CD4-positive, alpha-beta T cell (primary cell): ENCODE data around the gene TRERF1. TPM values are rescaled to one million over a fixed set of nuclear protein-coding genes. Genes with fewer than 3 reads are reported as not detected.

Experiments
- ATAC-seq: fragments of 200-7000 bp; cut with Tn5 transposase; one replicate; pipeline ENCODE4 v1.10.0; 2022; ENCODE audit warnings: mild to moderate bottlenecking; ENCODE audit not compliant: poor library complexity
- CTCF ChIA-PET: fragments of 350-600 bp; sonication (Branson Sonifier 250); formaldehyde crosslinking; loops from one replicate; lab custom pipeline; 2021; ENCODE audit warnings: antibody characterized with exemption, inconsistent platforms; lab: Charles Lee
- POLR2A ChIA-PET: fragments of 350-600 bp; sonication (Branson Sonifier 250); formaldehyde crosslinking; loops from one replicate; lab custom pipeline; 2021; ENCODE audit warnings: antibody characterized with exemption, inconsistent platforms; lab: Charles Lee
- DNase-seq, 14 experiments: peaks; one replicate each; pipeline ENCODE4 v3.0.0-alpha.2; 2013 to 2020; ENCODE audit warnings: mixed read lengths in 2 of 14
- H3K27ac ChIP-seq, 2 donors: one replicate each; pipeline versions ENCODE4 v1.5.1 to v1.7.0; 2013; ENCODE audit warnings: low read length in 2 of 2, low read depth in 1 of 2, mild to moderate bottlenecking in 1 of 2
- H3K27me3 ChIP-seq, 2 experiments: 1 replicate in 1 of 2; 2 replicates in 1 of 2; pipeline versions ENCODE4 v1.6.1 to v1.7.0; 2013; ENCODE audit warnings: low read length in 2 of 2, control low read depth in 1 of 2, mild to moderate bottlenecking in 1 of 2, moderate library complexity in 1 of 2; ENCODE audit not compliant: insufficient read depth in 2 of 2, control insufficient read depth in 1 of 2
- H3K36me3 ChIP-seq: one replicate; pipeline ENCODE4 v1.6.1; 2013; ENCODE audit warnings: low read length, control low read depth; ENCODE audit not compliant: insufficient read depth
- H3K4me1 ChIP-seq: one replicate; pipeline ENCODE4 v1.6.1; 2013; ENCODE audit warnings: low read length, control low read depth; ENCODE audit not compliant: insufficient read depth
- H3K4me3 ChIP-seq: one replicate; pipeline ENCODE4 v1.5.1; 2013; ENCODE audit warnings: mild to moderate bottlenecking, low read length, moderate library complexity
- H3K9me3 ChIP-seq, 2 experiments: 1 replicate in 1 of 2; 2 replicates in 1 of 2; pipeline versions ENCODE4 v1.6.1 to v1.7.0; 2013; ENCODE audit warnings: low read length in 2 of 2, mild to moderate bottlenecking in 2 of 2, control low read depth in 1 of 2, moderate library complexity in 1 of 2; ENCODE audit not compliant: control insufficient read depth in 1 of 2, insufficient read depth in 1 of 2
- H3K27ac Mint-ChIP-seq: one replicate; pipeline ENCODE4 v1.8.0; 2020; ENCODE audit warnings: mixed read lengths
- H3K27me3 Mint-ChIP-seq: one replicate; pipeline ENCODE4 v1.8.0; 2021; ENCODE audit warnings: mixed read lengths
- H3K36me3 Mint-ChIP-seq: one replicate; pipeline ENCODE4 v1.8.0; 2021; ENCODE audit warnings: low read depth, mixed read lengths
- H3K4me1 Mint-ChIP-seq: one replicate; pipeline ENCODE4 v1.8.0; 2021; ENCODE audit warnings: low read depth, mixed read lengths
- H3K4me3 Mint-ChIP-seq: one replicate; pipeline ENCODE4 v1.8.0; 2020; ENCODE audit warnings: mild to moderate bottlenecking, mixed read lengths
- H3K9me3 Mint-ChIP-seq: one replicate; pipeline ENCODE4 v1.8.0; 2020; ENCODE audit warnings: mixed read lengths
- CTCF ChIP-seq: fragments of 200-600 bp; IDR thresholded peaks from one replicate; pipeline ENCODE4 v1.8.0; 2022; ENCODE audit warnings: antibody characterized with exemption, mild to moderate bottlenecking
- intact Hi-C, 2 experiments: fragments of 100-400 bp; cut with DNase I in 1 of 2; cut with micrococcal nuclease in 1 of 2; formaldehyde crosslinking; loops; one replicate each; pipeline versions ENCODE4 v1.15.1 to v1.9.0; 2023 to 2025; cut with DNase I, micrococcal nuclease
- total RNA-seq, 174 experiments: library from RNA in 2 of 174; stranded (reverse) in 2 of 174; gene quantifications; one replicate each; pipeline ENCODE4 v1.2.3 and lab custom pipeline; 2021 to 2026

Gene TRERF1
- total RNA-seq, 2 experiments from 2014 or later = 31.0 to 31.7 TPM

- no peak for ATAC-seq
- Histone ChIP-seq H3K27me3 (no peaks in the 10 kb centered on the region), H3K4me3 (no peak overlapping the region), H3K4me1 (peaks cover 9% of the 10 kb centered on the region), H3K36me3 (no peaks in the 10 kb centered on the region), H3K27ac (no peak overlapping the region), H3K9me3 (no peaks in the 10 kb centered on the region)
- Mint-ChIP-seq H3K9me3 (no peaks in the 10 kb centered on the region), H3K36me3 (peaks cover 47% of the 10 kb centered on the region), H3K27ac (no peak overlapping the region), H3K4me1 (peaks cover 31% of the 10 kb centered on the region), H3K27me3 (no peaks in the 10 kb centered on the region), H3K4me3 (no peak overlapping the region)
- CTCF ChIA-PET = no interaction called here
- intact Hi-C loops = no loop called here
- no peak for TF ChIP-seq CTCF
- DNase-seq = no peak
- POLR2A ChIA-PET = interaction anchor here (1.0 kb wide), 1 partner anchor 10 kb away, joined by 3 read pairs; no protein-coding TSS in a partner anchor
These were observed 101.8 kb downstream of the TRERF1 start for GRCh38 chr6:42349753-42350511.

- H3K27ac ChIP-seq = no peak overlapping the region
- Mint-ChIP-seq H3K4me1 (peaks cover 41% of the 10 kb centered on the region), H3K36me3 (peaks cover 43% of the 10 kb centered on the region), H3K27ac (no peak overlapping the region), H3K9me3 (no peaks in the 10 kb centered on the region), H3K27me3 (no peaks in the 10 kb centered on the region), H3K4me3 (no peak overlapping the region)
- no peak for ATAC-seq
- no peak overlapping the region for H3K4me3 ChIP-seq
- H3K9me3 ChIP-seq = no peaks in the 10 kb centered on the region
- H3K27me3 ChIP-seq = no peaks in the 10 kb centered on the region
- POLR2A ChIA-PET = no interaction called here
- DNase-seq = no peak
- intact Hi-C loops = no loop called here
- H3K36me3 ChIP-seq = no peaks in the 10 kb centered on the region
- TF ChIP-seq CTCF = no peak
- CTCF ChIA-PET = interaction anchor here (0.7 to 1.2 kb wide), 2 partner anchors 13 to 437 kb away, joined by 3 read pairs; no protein-coding TSS in a partner anchor
- H3K4me1 ChIP-seq = peaks cover 9% of the 10 kb centered on the region
These were observed 104.3 kb downstream of the TRERF1 start for GRCh38 chr6:42347456-42347855.

- ChIA-PET CTCF (interaction anchor here (0.8 kb wide), 1 partner anchor 36 kb away, joined by 3 read pairs; no protein-coding TSS in a partner anchor), POLR2A (interaction anchor here (0.9 kb wide), 1 partner anchor 9 kb away, joined by 3 read pairs; no protein-coding TSS in a partner anchor)
- Mint-ChIP-seq H3K9me3 (no peaks in the 10 kb centered on the region), H3K4me3 (no peak overlapping the region), H3K4me1 (peaks cover 51% of the 10 kb centered on the region), H3K36me3 (peaks cover 43% of the 10 kb centered on the region), H3K27ac (peak overlapping the region; percentile 4), H3K27me3 (no peaks in the 10 kb centered on the region)
- H3K9me3 ChIP-seq = no peaks in the 10 kb centered on the region
- peaks cover 16% of the 10 kb centered on the region for H3K4me1 ChIP-seq
- TF ChIP-seq CTCF = no peak
- H3K27me3 ChIP-seq = no peaks in the 10 kb centered on the region
- no peak overlapping the region for H3K27ac ChIP-seq
- intact Hi-C loops = no loop called here
- ATAC-seq (no peak), DNase-seq (no peak)
- no peak overlapping the region for H3K4me3 ChIP-seq
- H3K36me3 ChIP-seq = no peaks in the 10 kb centered on the region
These were observed 105.9 kb downstream of the TRERF1 start for GRCh38 chr6:42345696-42346416.
